Fibroblast of lung (primary cell): Measurements from ENCODE around the gene CAPN12. TPM values are rescaled to one million over a fixed set of nuclear protein-coding genes. Genes with fewer than 3 reads are reported as not detected.

ENCODE experiments used
- DNase-seq, 2 donors: peaks; one replicate each; pipeline versions ENCODE4 v3.0.0 to v3.0.0-alpha.2; 2010; ENCODE audit warnings: low read depth in 2 of 2
- H2AFZ ChIP-seq: 2 replicates; pipeline ENCODE4 v1.5.1; 2012; ENCODE audit warnings: low read length, control low read depth, inconsistent platforms
- H3K27ac ChIP-seq: 2 replicates; pipeline ENCODE4 v1.5.1; 2011; ENCODE audit warnings: low read length, control low read depth; ENCODE audit not compliant: insufficient read depth
- H3K27me3 ChIP-seq: 2 replicates; pipeline ENCODE4 v1.5.1; 2011; ENCODE audit warnings: mild to moderate bottlenecking, low read length; ENCODE audit not compliant: control insufficient read depth, insufficient read depth
- H3K36me3 ChIP-seq: 2 replicates; pipeline ENCODE4 v1.5.1; 2011; ENCODE audit warnings: low read length; ENCODE audit not compliant: control insufficient read depth, insufficient read depth
- H3K4me1 ChIP-seq: 2 replicates; pipeline ENCODE4 v1.5.1; 2011; ENCODE audit warnings: low read length; ENCODE audit not compliant: control insufficient read depth, insufficient read depth; ENCODE audit errors: extremely low read depth
- H3K4me2 ChIP-seq: 2 replicates; pipeline ENCODE4 v1.5.1; 2011; ENCODE audit warnings: low read length, control low read depth; ENCODE audit not compliant: insufficient read depth; ENCODE audit errors: extremely low read depth
- H3K4me3 ChIP-seq, 4 experiments: fragments of 200-600 bp in 1 of 4; sonication (generic) in 1 of 4; replicated peaks in 1 of 4; 2 replicates each; pipeline ENCODE4 v1.5.1; 2011 to 2016; ENCODE audit warnings: low read length in 4 of 4, low read depth in 3 of 4, mild to moderate bottlenecking in 3 of 4, control low read depth in 2 of 4, inconsistent platforms in 1 of 4, mixed read lengths in 1 of 4; ENCODE audit not compliant: insufficient read depth in 1 of 4; ENCODE audit errors: control extremely low read depth in 1 of 4
- H3K79me2 ChIP-seq: 2 replicates; pipeline ENCODE4 v1.5.1; 2012; ENCODE audit warnings: mild to moderate bottlenecking, low read length, inconsistent platforms; ENCODE audit not compliant: control insufficient read depth, insufficient read depth
- H3K9ac ChIP-seq: 2 replicates; pipeline ENCODE4 v1.5.1; 2011; ENCODE audit warnings: mild to moderate bottlenecking, low read length, control low read depth; ENCODE audit not compliant: insufficient read depth
- H3K9me3 ChIP-seq: 2 replicates; pipeline ENCODE4 v1.5.1; 2012; ENCODE audit warnings: low read depth, low read length; ENCODE audit not compliant: control insufficient read depth, insufficient read depth
- H4K20me1 ChIP-seq: 2 replicates; pipeline ENCODE4 v1.5.1; 2011; ENCODE audit warnings: low read length; ENCODE audit not compliant: control insufficient read depth, insufficient read depth; ENCODE audit errors: extremely low read depth
- CTCF ChIP-seq, 2 donors: IDR thresholded peaks in 1 of 2; conservative IDR thresholded peaks in 1 of 2; 1 replicate in 1 of 2; 2 replicates in 1 of 2; pipeline ENCODE4 v1.5.1; 2011 to 2012; ENCODE audit warnings: low read length in 2 of 2, control low read depth in 1 of 2, inconsistent platforms in 1 of 2, low read depth in 1 of 2, mild to moderate bottlenecking in 1 of 2
- EZH2 ChIP-seq: IDR thresholded peaks from 2 replicates; pipeline ENCODE4 v1.5.1; 2012; ENCODE audit warnings: low read length, control low read depth, mild to moderate bottlenecking; ENCODE audit errors: missing control alignments
- polyA plus RNA-seq, 2 donors: library from polyadenylated mRNA; depleted of rRNA in 1 of 2; stranded (reverse) in 1 of 2; unstranded in 1 of 2; fragments of >200 nt; gene quantifications; 2 replicates each; pipeline ENCODE4 v1.2.1, GENCODE V29; 2011 to 2012; ENCODE audit warnings: missing spikeins in 1 of 2
- total RNA-seq: library from RNA; depleted of rRNA; stranded (reverse); fragments of >200 nt; gene quantifications from 2 replicates; pipeline ENCODE4 v1.2.1, GENCODE V29; 2014

CAPN12 gene
- total and polyA plus RNA-seq, 2 donors (not counting 1 experiment from before 2014, with no cell fraction given): 0.20 to 0.50 TPM

DNA sequence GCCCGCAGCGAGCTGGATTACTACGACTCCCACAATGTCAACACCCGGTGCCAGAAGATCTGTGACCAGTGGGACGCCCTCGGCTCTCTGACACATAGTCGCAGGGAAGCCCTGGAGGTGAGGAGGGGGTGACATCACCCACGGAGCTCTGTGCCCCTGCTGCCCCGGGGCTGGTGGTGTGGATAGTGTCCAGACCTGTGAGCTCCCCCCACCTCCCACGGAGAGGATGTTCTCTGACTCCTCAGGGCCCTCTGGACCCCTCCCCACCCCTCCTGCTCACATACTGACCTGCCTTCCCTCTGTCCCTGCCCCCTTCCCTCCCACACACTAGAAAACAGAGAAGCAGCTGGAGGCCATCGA is 20.7 kb downstream of the CAPN12 start:
- DNase-seq: no peak
- no peak overlapping the region for H3K27ac ChIP-seq
- peaks cover 73% of the 10 kb centered on the region for H3K36me3 ChIP-seq
- H3K4me2 ChIP-seq: no peak overlapping the region
- TF ChIP-seq EZH2: no peak
- no peak for TF ChIP-seq CTCF (conservative IDR thresholded peaks at IDR 0.05 in 1 of 2, IDR thresholded peaks at IDR 0.05 in 1 of 2; ENCODE audit: low read depth in 1 of 2, low read length in 2 of 2)
- no peaks in the 10 kb centered on the region for H3K27me3 ChIP-seq
- H3K4me1 ChIP-seq: peaks cover 10% of the 10 kb centered on the region
- H3K4me3 ChIP-seq: no peak overlapping the region
- no peaks in the 10 kb centered on the region for H3K9me3 ChIP-seq
- H3K9ac ChIP-seq: no peak overlapping the region
- peaks cover 17% of the 10 kb centered on the region for H3K79me2 ChIP-seq
- no peak overlapping the region for H2AFZ ChIP-seq
- no peaks in the 10 kb centered on the region for H4K20me1 ChIP-seq

- Histone ChIP-seq H3K79me2 (peaks cover 18% of the 10 kb centered on the region), H4K20me1 (no peaks in the 10 kb centered on the region), H3K4me2 (no peak overlapping the region), H3K36me3 (peaks cover 73% of the 10 kb centered on the region), H3K27me3 (no peaks in the 10 kb centered on the region), H3K4me1 (peaks cover 11% of the 10 kb centered on the region), H3K27ac (no peak overlapping the region), H3K4me3 (no peak overlapping the region), H2AFZ (no peak overlapping the region), H3K9me3 (no peaks in the 10 kb centered on the region), H3K9ac (no peak overlapping the region)
- TF ChIP-seq CTCF (conservative IDR thresholded peaks at IDR 0.05 in 1 of 2, IDR thresholded peaks at IDR 0.05 in 1 of 2; ENCODE audit: low read depth in 1 of 2, low read length in 2 of 2): no peak
- TF ChIP-seq EZH2: no peak
- no peak for DNase-seq
These were observed 21.2 kb downstream of the CAPN12 start for GRCh38 chr19:38722947-38723605.

- Histone ChIP-seq H3K4me2 (no peak overlapping the region), H3K79me2 (peaks cover 25% of the 10 kb centered on the region), H3K36me3 (peaks cover 75% of the 10 kb centered on the region), H3K4me1 (peaks cover 11% of the 10 kb centered on the region), H3K9me3 (no peaks in the 10 kb centered on the region), H3K9ac (no peak overlapping the region), H2AFZ (no peak overlapping the region), H4K20me1 (no peaks in the 10 kb centered on the region), H3K27ac (no peak overlapping the region), H3K4me3 (no peak overlapping the region), H3K27me3 (no peaks in the 10 kb centered on the region)
- TF ChIP-seq EZH2 (no peak), CTCF (conservative IDR thresholded peaks at IDR 0.05 in 1 of 2, IDR thresholded peaks at IDR 0.05 in 1 of 2; ENCODE audit: low read depth in 1 of 2, low read length in 2 of 2) (no peak)
- DNase-seq: no peak
These were observed 22.1 kb downstream of the CAPN12 start for GRCh38 chr19:38721979-38722773.
